Natural killer cell treated with Interleukin-12 subunit alpha and Interleukin-12 subunit beta and Interleukin-15 and Interleukin-18, amount 100 ng/mL, for 72 hours (primary cell): ENCODE data around the gene STIM1. TPM values are rescaled to one million over a fixed set of nuclear protein-coding genes. Genes with fewer than 3 reads are reported as not detected.

ENCODE experiments used
- ATAC-seq, 2 donors: fragments of 150-1000 bp; cut with Tn5 transposase in 1 of 2; sonication (Bioruptor Pico), chemical (Tn5 transposase) in 1 of 2; 2 replicates each; pipeline ENCODE4 v1.10.0; 2021
- DNase-seq: peaks from one replicate; pipeline ENCODE4 v3.0.0; 2022; ENCODE audit warnings: low spot score
- H3K27ac Mint-ChIP-seq, 2 donors: 1 replicate in 1 of 2; 2 replicates in 1 of 2; pipeline ENCODE4 v1.8.0; 2022; ENCODE audit warnings: mixed read lengths in 2 of 2, mild to moderate bottlenecking in 1 of 2, moderate library complexity in 1 of 2
- H3K27me3 Mint-ChIP-seq, 2 donors: 1 replicate in 1 of 2; 2 replicates in 1 of 2; pipeline ENCODE4 v1.8.0; 2022; ENCODE audit warnings: mixed read lengths in 2 of 2
- H3K36me3 Mint-ChIP-seq: one replicate; pipeline ENCODE4 v1.8.0; 2022; ENCODE audit warnings: mixed read lengths
- H3K4me1 Mint-ChIP-seq, 2 donors: 1 replicate in 1 of 2; 2 replicates in 1 of 2; pipeline ENCODE4 v1.8.0; 2022; ENCODE audit warnings: low read depth in 2 of 2, mixed read lengths in 2 of 2, mild to moderate bottlenecking in 1 of 2
- H3K4me3 Mint-ChIP-seq: one replicate; pipeline ENCODE4 v1.8.0; 2022; ENCODE audit warnings: mixed read lengths
- H3K9me3 Mint-ChIP-seq: 2 replicates; pipeline ENCODE4 v1.8.0; 2022; ENCODE audit warnings: mixed read lengths
- total RNA-seq, 2 donors: library from RNA; stranded (reverse); gene quantifications; one replicate each; pipeline ENCODE4 v1.2.3, GENCODE V29; 2022

Gene STIM1
- total RNA-seq, 2 donors from 2014 or later, result 83.9 to 85.9 TPM

DNA sequence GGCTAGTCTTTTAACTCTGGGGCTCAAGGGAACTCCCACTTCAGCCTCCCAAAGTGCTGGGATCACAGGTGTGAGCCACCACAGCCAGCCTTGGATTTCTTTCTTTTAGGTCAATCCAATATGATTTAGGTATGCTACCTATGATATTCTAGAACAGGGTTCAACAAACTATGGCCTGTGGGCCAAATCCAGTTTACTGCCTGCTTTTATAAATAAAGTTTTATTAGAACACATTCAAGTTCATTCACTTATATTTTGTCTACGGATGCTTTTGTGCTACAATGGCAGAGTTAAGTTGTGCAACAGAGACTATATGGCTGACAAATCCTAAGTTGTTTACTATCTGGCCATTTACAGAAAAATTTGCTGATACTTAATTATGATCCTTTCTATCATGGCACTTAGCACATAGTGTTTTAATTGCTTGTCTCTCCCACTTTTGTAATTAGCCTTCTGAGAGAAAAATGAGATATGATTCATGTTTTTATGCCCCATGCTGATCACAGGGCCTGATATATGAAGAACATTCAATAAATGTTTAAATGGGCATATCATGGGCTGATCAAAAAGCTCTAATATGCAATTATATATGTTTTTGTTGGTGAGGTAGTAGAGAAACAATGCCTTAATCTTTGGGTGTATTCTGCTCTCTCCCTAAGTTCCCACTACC, 109.6 kb downstream of the STIM1 start:
- Mint-ChIP-seq H3K27ac (no peak overlapping the region), H3K36me3 (peaks cover 8% of the 10 kb centered on the region), H3K4me1 (peaks cover 57 to 62% of the 10 kb centered on the region in 2 donors)

GRCh38 chr11:3967695-3968094, 112.2 kb downstream of the STIM1 start:
- peaks cover 8% of the 10 kb centered on the region for H3K36me3 Mint-ChIP-seq
- no peaks in the 10 kb centered on the region for H3K27me3 Mint-ChIP-seq
- no peaks in the 10 kb centered on the region for H3K9me3 Mint-ChIP-seq
- ATAC-seq, result no peak
- no peak for DNase-seq
- no peak overlapping the region for H3K4me3 Mint-ChIP-seq
- peaks cover 49 to 61% of the 10 kb centered on the region in 2 donors for H3K4me1 Mint-ChIP-seq
- peak overlapping the region in 1 of 2 donors; percentile 76 for H3K27ac Mint-ChIP-seq

More for the DNA sequence above, 109.6 kb downstream of the STIM1 start:
- DNase-seq (no peak), ATAC-seq (no peak)
- Mint-ChIP-seq H3K27me3 (no peaks in the 10 kb centered on the region), H3K9me3 (no peaks in the 10 kb centered on the region), H3K4me3 (no peak overlapping the region)

- no peaks in the 10 kb centered on the region for H3K27me3 Mint-ChIP-seq
- DNase-seq (no peak), ATAC-seq (no peak)
- peaks cover 49 to 60% of the 10 kb centered on the region in 2 donors for H3K4me1 Mint-ChIP-seq
- H3K36me3 Mint-ChIP-seq, result peaks cover 8% of the 10 kb centered on the region
- no peaks in the 10 kb centered on the region for H3K9me3 Mint-ChIP-seq
- peak overlapping the region; percentile 68 to 76 for H3K27ac Mint-ChIP-seq
- peak overlapping the region; percentile 18 for H3K4me3 Mint-ChIP-seq
Measured at GRCh38 chr11:3969200-3969599, 113.7 kb downstream of the STIM1 start.

DNA sequence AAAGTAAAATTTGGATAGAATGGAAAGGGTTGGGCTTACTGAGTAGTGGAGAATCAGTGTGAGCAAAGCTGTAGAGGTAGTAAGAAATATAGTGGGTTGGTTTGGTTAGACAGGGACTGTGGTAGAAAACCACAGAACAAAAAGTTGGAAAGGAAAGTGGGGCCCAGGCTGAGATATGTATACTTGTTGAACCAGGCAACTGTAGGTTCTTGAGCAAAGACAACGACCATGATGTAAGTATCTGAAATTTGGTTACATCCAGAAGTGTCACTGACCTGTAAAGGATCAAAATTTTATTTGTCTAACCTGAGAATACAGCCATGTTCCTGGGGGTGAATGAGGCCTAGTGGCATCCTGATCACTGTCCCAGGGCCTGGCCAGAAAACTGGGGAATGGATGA, 114.1 kb downstream of the STIM1 start:
- Mint-ChIP-seq H3K4me1 (peaks cover 49 to 60% of the 10 kb centered on the region in 2 donors), H3K9me3 (no peaks in the 10 kb centered on the region), H3K27ac (peak overlapping the region; percentile 68 to 76), H3K4me3 (peak overlapping the region; percentile 18), H3K27me3 (no peaks in the 10 kb centered on the region), H3K36me3 (peaks cover 8% of the 10 kb centered on the region)
- ATAC-seq, result peak; percentile 72 to 85
- DNase-seq, result no peak

GRCh38 chr11:3970108-3970507, 114.6 kb downstream of the STIM1 start:
- Mint-ChIP-seq H3K27me3 (no peaks in the 10 kb centered on the region), H3K4me3 (peak overlapping the region; percentile 16), H3K9me3 (no peaks in the 10 kb centered on the region), H3K4me1 (peaks cover 49 to 60% of the 10 kb centered on the region in 2 donors), H3K27ac (peak overlapping the region; percentile 68 to 76), H3K36me3 (peaks cover 8% of the 10 kb centered on the region)
- DNase-seq, result no peak
- ATAC-seq, result no peak

GRCh38 chr11:3971756-3972404, 116.4 kb downstream of the STIM1 start:
- no peak for ATAC-seq
- Mint-ChIP-seq H3K27ac (peak overlapping the region in 1 of 2 donors; percentile 76), H3K36me3 (peaks cover 8% of the 10 kb centered on the region), H3K4me3 (no peak overlapping the region), H3K4me1 (peaks cover 48 to 68% of the 10 kb centered on the region in 2 donors), H3K9me3 (no peaks in the 10 kb centered on the region), H3K27me3 (no peaks in the 10 kb centered on the region)
- no peak for DNase-seq

- H3K36me3 Mint-ChIP-seq, result peaks cover 8% of the 10 kb centered on the region
- H3K27ac Mint-ChIP-seq, result peak overlapping the region in 1 of 2 donors; percentile 76
- ATAC-seq (no peak), DNase-seq (no peak)
- no peak overlapping the region for H3K4me3 Mint-ChIP-seq
- peaks cover 52 to 69% of the 10 kb centered on the region in 2 donors for H3K4me1 Mint-ChIP-seq
- no peaks in the 10 kb centered on the region for H3K27me3 Mint-ChIP-seq
- H3K9me3 Mint-ChIP-seq, result no peaks in the 10 kb centered on the region
Measured at GRCh38 chr11:3972431-3972830, 117.0 kb downstream of the STIM1 start.

- peaks cover 47 to 68% of the 10 kb centered on the region in 2 donors for H3K4me1 Mint-ChIP-seq
Measured at GRCh38 chr11:3977078-3977477, 121.6 kb downstream of the STIM1 start.

DNA sequence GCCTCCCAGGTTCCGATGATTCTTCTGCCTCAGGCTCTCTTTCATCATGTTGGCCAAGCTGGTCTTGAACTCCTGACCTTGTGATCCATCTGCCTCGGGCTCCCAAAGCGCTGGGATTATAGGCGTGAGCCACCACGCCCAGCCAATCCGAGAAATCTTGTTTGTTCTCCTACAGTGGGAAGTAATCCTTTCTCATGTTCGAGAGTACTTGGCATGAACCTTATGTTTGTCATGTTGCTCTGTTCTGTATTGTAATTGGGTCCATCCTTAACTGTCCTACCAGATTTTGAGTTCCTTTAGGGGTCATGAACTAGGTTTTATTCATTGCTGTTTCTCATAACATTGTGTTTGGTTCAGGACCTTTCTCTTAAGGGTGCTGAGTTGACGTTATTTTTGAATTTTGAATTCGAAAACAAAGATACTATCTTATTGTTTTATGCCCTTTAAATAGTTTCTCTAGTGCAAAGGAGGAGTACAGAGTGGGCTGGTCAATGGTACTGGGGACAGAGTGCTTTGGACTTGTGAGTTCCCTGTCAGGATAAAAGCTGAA, 125.7 kb downstream of the STIM1 start:
- no peak for DNase-seq
- Mint-ChIP-seq H3K27ac (peak overlapping the region in 1 of 2 donors; percentile 66), H3K27me3 (no peaks in the 10 kb centered on the region), H3K36me3 (no peaks in the 10 kb centered on the region), H3K4me1 (peaks cover 52 to 71% of the 10 kb centered on the region in 2 donors), H3K4me3 (no peak overlapping the region), H3K9me3 (no peaks in the 10 kb centered on the region)
- ATAC-seq, result no peak

More at GRCh38 chr11:3977078-3977477, 121.6 kb downstream of the STIM1 start:
- Mint-ChIP-seq H3K4me3 (no peak overlapping the region), H3K9me3 (no peaks in the 10 kb centered on the region), H3K27ac (peak overlapping the region; percentile 20 to 26), H3K27me3 (no peaks in the 10 kb centered on the region), H3K36me3 (no peaks in the 10 kb centered on the region)
- DNase-seq, result no peak
- peak; percentile 83 to 91 for ATAC-seq

- ATAC-seq, result no peak
- Mint-ChIP-seq H3K4me3 (no peak overlapping the region), H3K27ac (peak overlapping the region in 1 of 2 donors; percentile 66)
Measured at GRCh38 chr11:3982431-3982830, 127.0 kb downstream of the STIM1 start.

DNA sequence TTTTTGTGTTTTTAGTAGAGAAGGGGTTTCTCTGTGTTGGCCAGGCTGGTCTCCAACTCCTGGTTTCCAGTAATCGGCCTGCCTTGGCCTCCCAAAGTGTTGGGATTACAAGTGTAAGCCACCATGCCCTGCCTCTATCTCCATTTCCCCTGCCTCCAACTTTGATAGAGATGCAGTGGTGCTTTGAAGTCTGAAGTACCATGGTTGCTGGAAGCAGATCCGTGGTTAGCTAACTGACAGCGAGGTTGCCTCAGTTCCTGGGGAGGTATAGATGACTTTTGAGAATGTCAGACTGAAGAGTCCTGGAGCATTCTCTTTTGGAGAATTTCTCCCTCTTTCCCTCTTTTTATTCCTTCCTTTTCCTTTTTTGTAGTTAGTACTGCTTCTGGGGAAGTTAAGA, 127.6 kb downstream of the STIM1 start:
- H3K27ac Mint-ChIP-seq, result peak overlapping the region in 1 of 2 donors; percentile 11
- ATAC-seq, result no peak
- no peaks in the 10 kb centered on the region for H3K9me3 Mint-ChIP-seq
- no peak for DNase-seq
- H3K4me3 Mint-ChIP-seq, result no peak overlapping the region
- peaks cover 58 to 66% of the 10 kb centered on the region in 2 donors for H3K4me1 Mint-ChIP-seq
- H3K27me3 Mint-ChIP-seq, result no peaks in the 10 kb centered on the region
- no peaks in the 10 kb centered on the region for H3K36me3 Mint-ChIP-seq

More at GRCh38 chr11:3982431-3982830, 127.0 kb downstream of the STIM1 start:
- Mint-ChIP-seq H3K9me3 (no peaks in the 10 kb centered on the region), H3K4me1 (peaks cover 53 to 63% of the 10 kb centered on the region in 2 donors), H3K36me3 (no peaks in the 10 kb centered on the region), H3K27me3 (no peaks in the 10 kb centered on the region)
- DNase-seq, result no peak

GRCh38 chr11:3984896-3985295, 129.4 kb downstream of the STIM1 start:
- ATAC-seq (peak in 1 of 2 donors; percentile 71), DNase-seq (no peak)
- no peaks in the 10 kb centered on the region for H3K9me3 Mint-ChIP-seq
- no peaks in the 10 kb centered on the region for H3K36me3 Mint-ChIP-seq
- H3K27ac Mint-ChIP-seq, result peak overlapping the region in 1 of 2 donors; percentile 62
- peaks cover 61 to 67% of the 10 kb centered on the region in 2 donors for H3K4me1 Mint-ChIP-seq
- H3K4me3 Mint-ChIP-seq, result no peak overlapping the region
- H3K27me3 Mint-ChIP-seq, result no peaks in the 10 kb centered on the region

DNA sequence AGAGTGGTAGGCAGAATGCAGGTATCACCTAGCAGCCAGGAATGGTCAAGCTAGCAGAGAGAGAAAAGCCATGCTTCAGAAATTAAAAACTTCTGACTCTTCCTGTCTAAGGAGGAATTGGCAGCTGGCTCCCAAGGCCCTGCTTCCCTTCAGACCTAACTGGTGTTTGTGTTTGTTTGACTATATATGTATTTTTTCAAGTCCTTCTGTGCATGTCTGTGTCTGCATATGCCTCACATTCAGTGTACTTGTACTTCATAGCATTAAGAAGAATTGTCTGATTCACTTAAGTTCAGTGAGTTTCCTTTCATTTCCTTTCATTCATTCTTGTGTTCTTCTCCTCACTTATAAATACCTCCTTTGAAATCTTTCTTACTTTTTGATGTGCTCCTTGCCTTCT, 130.2 kb downstream of the STIM1 start:
- H3K4me1 Mint-ChIP-seq, result peaks cover 64 to 65% of the 10 kb centered on the region in 2 donors
- no peaks in the 10 kb centered on the region for H3K9me3 Mint-ChIP-seq
- DNase-seq (no peak), ATAC-seq (no peak)
- no peak overlapping the region for H3K4me3 Mint-ChIP-seq
- no peaks in the 10 kb centered on the region for H3K36me3 Mint-ChIP-seq
- no peaks in the 10 kb centered on the region for H3K27me3 Mint-ChIP-seq
- peak overlapping the region in 1 of 2 donors; percentile 62 for H3K27ac Mint-ChIP-seq

- no peaks in the 10 kb centered on the region for H3K9me3 Mint-ChIP-seq
- H3K36me3 Mint-ChIP-seq, result no peaks in the 10 kb centered on the region
- ATAC-seq, result no peak
- H3K4me1 Mint-ChIP-seq, result peaks cover 62 to 65% of the 10 kb centered on the region in 2 donors
- no peaks in the 10 kb centered on the region for H3K27me3 Mint-ChIP-seq
- H3K27ac Mint-ChIP-seq, result peak overlapping the region in 1 of 2 donors; percentile 62
- no peak overlapping the region for H3K4me3 Mint-ChIP-seq
- no peak for DNase-seq
Measured at GRCh38 chr11:3986301-3986700, 130.8 kb downstream of the STIM1 start.
